Measurements from ENCODE around the gene POMT2.

Gene POMT2

DNA sequence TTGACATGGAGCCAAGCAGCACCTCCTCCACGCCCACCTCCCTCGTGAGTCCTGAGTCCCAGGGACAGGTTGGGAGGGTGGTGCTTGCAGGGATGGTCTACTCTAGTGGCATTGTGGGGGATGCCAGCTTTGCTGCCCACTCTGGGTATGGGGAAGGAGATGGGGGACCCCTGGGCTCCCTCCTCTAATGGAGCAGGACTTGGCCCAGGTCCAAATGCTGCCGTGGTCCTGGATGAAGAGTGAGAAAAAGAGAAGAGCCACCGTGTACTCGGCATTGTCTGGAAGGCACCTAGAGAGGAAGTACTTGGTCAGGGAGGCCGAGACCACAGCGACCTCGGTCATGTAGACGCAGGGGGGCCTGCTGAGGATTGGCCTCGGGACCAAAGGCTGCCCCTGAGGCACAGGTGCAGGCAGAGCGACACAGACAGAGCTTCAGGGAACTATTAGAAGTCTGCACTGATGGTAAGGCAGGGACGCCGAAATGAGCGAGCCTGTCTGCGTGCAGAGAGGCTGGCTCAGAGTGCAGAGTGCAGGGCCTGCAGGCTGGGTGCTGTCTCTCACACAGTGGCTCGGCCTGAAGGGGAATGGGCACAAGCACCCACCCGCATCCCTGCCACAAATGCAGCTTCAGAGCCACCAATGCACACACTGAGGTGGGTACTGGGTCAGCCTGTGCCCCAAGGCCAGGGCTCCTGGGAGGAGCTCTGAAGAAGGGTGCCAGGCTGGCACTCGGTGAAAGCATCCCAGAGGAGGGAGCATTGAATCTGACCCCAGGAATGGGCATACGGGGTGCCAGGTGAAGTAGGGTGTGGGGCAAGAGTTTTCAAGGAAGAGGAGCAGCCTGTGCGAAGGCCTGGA is 67.1 kb downstream of the POMT2 start:
- TF ChIP-seq SUZ12 (IDR thresholded peaks at IDR 0.05): no peak
- no peak for TF ChIP-seq ZNF384 (IDR thresholded peaks at IDR 0.05)
- TF ChIP-seq L3MBTL2 (conservative IDR thresholded peaks at IDR 0.05): no peak
- TF ChIP-seq FOXM1 (IDR thresholded peaks at IDR 0.05; ENCODE audit: borderline replicate concordance): no peak
- no peak for TF ChIP-seq FOXA1 (IDR thresholded peaks at IDR 0.05)
- no peak for TF ChIP-seq SP1 (IDR thresholded peaks at IDR 0.05)
- no peak for TF ChIP-seq FOXK2 (IDR thresholded peaks at IDR 0.05)
- TF ChIP-seq LEF1 (IDR thresholded peaks at IDR 0.05; ENCODE audit: borderline replicate concordance): no peak
- no peak for TF ChIP-seq ARNT (IDR thresholded peaks at IDR 0.05)
- no peak for TF ChIP-seq BHLHE40 (IDR thresholded peaks at IDR 0.05; ENCODE audit: borderline replicate concordance)
- no peak for TF ChIP-seq CTBP1 (IDR thresholded peaks at IDR 0.05; ENCODE audit: borderline replicate concordance)
- TF ChIP-seq TARDBP (IDR thresholded peaks at IDR 0.05): no peak
- no peak for TF ChIP-seq ELF4 (IDR thresholded peaks at IDR 0.05)
- TF ChIP-seq HDGF (IDR thresholded peaks at IDR 0.05; ENCODE audit: borderline replicate concordance): no peak
- TF ChIP-seq, protein P1, sequence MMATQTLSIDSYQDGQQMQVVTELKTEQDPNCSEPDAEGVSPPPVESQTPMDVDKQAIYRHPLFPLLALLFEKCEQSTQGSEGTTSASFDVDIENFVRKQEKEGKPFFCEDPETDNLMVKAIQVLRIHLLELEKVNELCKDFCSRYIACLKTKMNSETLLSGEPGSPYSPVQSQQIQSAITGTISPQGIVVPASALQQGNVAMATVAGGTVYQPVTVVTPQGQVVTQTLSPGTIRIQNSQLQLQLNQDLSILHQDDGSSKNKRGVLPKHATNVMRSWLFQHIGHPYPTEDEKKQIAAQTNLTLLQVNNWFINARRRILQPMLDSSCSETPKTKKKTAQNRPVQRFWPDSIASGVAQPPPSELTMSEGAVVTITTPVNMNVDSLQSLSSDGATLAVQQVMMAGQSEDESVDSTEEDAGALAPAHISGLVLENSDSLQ (IDR thresholded peaks at IDR 0.05): no peak
- TF ChIP-seq NFRKB (IDR thresholded peaks at IDR 0.05): no peak
- ChIA-PET CTCF (interaction anchor here (0.6 kb wide), 1 partner anchor 63 kb away, joined by 4 read pairs; no protein-coding TSS in a partner anchor), POLR2A (no interaction called here)
- DNase-seq (ENCODE audit: extremely low spot score): no peak

DNA sequence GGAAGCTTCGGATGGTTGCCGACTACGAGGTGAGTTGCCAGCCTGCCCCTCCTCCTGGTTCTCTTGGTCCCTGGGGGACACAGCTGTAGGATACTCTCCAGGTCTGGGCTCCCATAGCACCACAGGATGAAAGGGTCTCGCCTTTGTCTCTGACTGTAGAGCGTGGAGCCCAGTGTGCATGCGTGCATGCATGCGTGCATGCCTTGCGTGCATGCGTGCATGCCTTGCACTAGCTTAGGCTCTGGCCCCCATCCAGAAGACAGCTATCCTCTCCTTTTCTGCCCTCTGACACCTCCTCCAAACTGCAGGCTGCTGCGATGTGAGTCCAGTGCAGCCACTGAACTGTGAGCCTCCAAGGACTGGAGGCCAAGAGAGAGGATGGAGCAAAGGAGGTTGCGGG is 68.8 kb downstream of the POMT2 start:
- POLR2A ChIA-PET: no interaction called here

DNA sequence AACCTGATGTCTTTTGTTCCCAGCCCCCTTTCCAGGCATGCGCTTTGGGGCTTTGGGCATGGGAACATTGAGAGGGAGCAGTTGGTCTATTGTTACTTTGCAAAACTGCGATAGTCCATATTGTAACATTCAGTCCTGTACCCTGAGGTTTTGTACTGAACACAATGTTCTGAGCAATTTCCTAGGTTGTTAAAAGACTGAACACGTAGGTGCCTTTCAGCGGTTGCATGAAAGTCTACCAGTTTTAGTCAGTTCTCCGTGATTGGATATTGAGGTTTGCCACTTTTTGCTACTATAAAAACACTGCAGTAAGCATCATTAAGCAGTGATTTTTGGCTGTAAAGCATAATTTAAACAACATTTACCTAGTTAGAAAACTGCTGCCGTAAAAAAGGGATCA is 69.8 kb downstream of the POMT2 start:
- ChIA-PET POLR2A (no interaction called here), CTCF (no interaction called here)
- no peak for TF ChIP-seq ELF4 (IDR thresholded peaks at IDR 0.05)
- no peak for TF ChIP-seq ARNT (IDR thresholded peaks at IDR 0.05)
- no peak for TF ChIP-seq L3MBTL2 (conservative IDR thresholded peaks at IDR 0.05)
- TF ChIP-seq LEF1 (IDR thresholded peaks at IDR 0.05; ENCODE audit: borderline replicate concordance): no peak
- no peak for TF ChIP-seq NFRKB (IDR thresholded peaks at IDR 0.05)
- TF ChIP-seq TARDBP (IDR thresholded peaks at IDR 0.05): no peak
- no peak for TF ChIP-seq BHLHE40 (IDR thresholded peaks at IDR 0.05; ENCODE audit: borderline replicate concordance)
- TF ChIP-seq FOXK2 (IDR thresholded peaks at IDR 0.05): no peak
- TF ChIP-seq FOXM1 (IDR thresholded peaks at IDR 0.05; ENCODE audit: borderline replicate concordance): no peak
- no peak for TF ChIP-seq SP1 (IDR thresholded peaks at IDR 0.05)
- no peak for TF ChIP-seq ZNF384 (IDR thresholded peaks at IDR 0.05)
- DNase-seq (ENCODE audit: extremely low spot score): no peak

More for the DNA sequence above, 68.8 kb downstream of the POMT2 start:
- TF ChIP-seq FOXK2 (IDR thresholded peaks at IDR 0.05) (no peak), HDGF (IDR thresholded peaks at IDR 0.05; ENCODE audit: borderline replicate concordance) (no peak), ARNT (IDR thresholded peaks at IDR 0.05) (no peak), L3MBTL2 (conservative IDR thresholded peaks at IDR 0.05) (no peak), ELF4 (IDR thresholded peaks at IDR 0.05) (no peak), TARDBP (IDR thresholded peaks at IDR 0.05) (no peak), LEF1 (IDR thresholded peaks at IDR 0.05; ENCODE audit: borderline replicate concordance) (no peak), FOXM1 (IDR thresholded peaks at IDR 0.05; ENCODE audit: borderline replicate concordance) (no peak), BHLHE40 (IDR thresholded peaks at IDR 0.05; ENCODE audit: borderline replicate concordance) (no peak), ZNF384 (IDR thresholded peaks at IDR 0.05) (no peak), SUZ12 (IDR thresholded peaks at IDR 0.05) (no peak), NFRKB (IDR thresholded peaks at IDR 0.05) (no peak), SP1 (IDR thresholded peaks at IDR 0.05) (no peak), CTBP1 (IDR thresholded peaks at IDR 0.05; ENCODE audit: borderline replicate concordance) (no peak), FOXA1 (IDR thresholded peaks at IDR 0.05) (no peak)
- TF ChIP-seq, protein P1 (IDR thresholded peaks at IDR 0.05): no peak
- no peak for DNase-seq (ENCODE audit: extremely low spot score)
- CTCF ChIA-PET: no interaction called here

DNA sequence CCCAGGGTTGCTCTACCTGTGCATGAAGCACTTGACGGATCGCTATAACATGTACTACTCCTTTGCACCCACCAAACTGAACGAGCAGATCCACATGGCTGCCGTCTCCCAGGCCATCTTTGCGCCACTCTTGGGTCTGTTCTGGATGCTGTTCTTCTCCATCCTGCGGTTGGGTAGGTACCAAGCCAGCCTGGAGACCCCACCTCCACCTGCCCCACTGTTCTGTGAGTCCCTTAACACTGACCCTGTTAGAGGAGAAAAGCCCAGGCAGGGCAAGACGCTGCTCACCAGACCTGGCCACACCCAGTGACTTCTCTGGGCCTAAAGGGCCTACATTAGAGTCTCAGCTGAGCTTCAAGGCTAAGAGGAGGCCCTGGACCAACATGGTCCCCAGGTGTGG is 71.4 kb downstream of the POMT2 start:
- POLR2A ChIA-PET: no interaction called here
- CTCF ChIA-PET: no interaction called here
- no peak for TF ChIP-seq L3MBTL2 (conservative IDR thresholded peaks at IDR 0.05)
- TF ChIP-seq FOXK2 (IDR thresholded peaks at IDR 0.05): no peak
- TF ChIP-seq FOXM1 (IDR thresholded peaks at IDR 0.05; ENCODE audit: borderline replicate concordance): no peak
- TF ChIP-seq SP1 (IDR thresholded peaks at IDR 0.05): no peak
- no peak for DNase-seq (ENCODE audit: extremely low spot score)

DNA sequence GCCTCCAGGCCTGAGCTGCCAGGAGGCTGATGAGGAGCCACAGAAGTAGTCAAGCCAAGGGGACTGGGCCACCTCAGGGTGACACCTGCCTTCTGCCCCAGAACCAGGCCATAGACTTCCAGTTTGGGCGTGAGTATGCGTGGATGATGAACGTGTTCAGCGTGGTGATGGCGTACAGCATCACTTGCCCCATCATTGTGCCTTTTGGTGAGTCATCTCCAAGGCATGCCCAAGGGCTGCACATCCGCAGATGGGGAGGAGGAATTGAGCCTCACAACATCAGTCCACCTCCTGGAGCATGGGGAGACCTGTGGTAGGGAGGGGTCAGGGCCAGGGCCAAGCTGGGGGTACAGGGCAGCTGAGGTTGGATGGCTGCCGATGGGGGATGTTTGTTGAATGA is 72.0 kb downstream of the POMT2 start:
- POLR2A ChIA-PET: no interaction called here
- TF ChIP-seq ELF4 (IDR thresholded peaks at IDR 0.05): no peak
- TF ChIP-seq SP1 (IDR thresholded peaks at IDR 0.05): no peak
- no peak for TF ChIP-seq FOXK2 (IDR thresholded peaks at IDR 0.05)
- no peak for TF ChIP-seq FOXA1 (IDR thresholded peaks at IDR 0.05)
- no peak for TF ChIP-seq LEF1 (IDR thresholded peaks at IDR 0.05; ENCODE audit: borderline replicate concordance)
- no peak for TF ChIP-seq L3MBTL2 (conservative IDR thresholded peaks at IDR 0.05)
- no peak for TF ChIP-seq HDGF (IDR thresholded peaks at IDR 0.05; ENCODE audit: borderline replicate concordance)
- TF ChIP-seq SUZ12 (IDR thresholded peaks at IDR 0.05): no peak
- TF ChIP-seq ZNF384 (IDR thresholded peaks at IDR 0.05): no peak
- no peak for TF ChIP-seq TARDBP (IDR thresholded peaks at IDR 0.05)
- no peak for TF ChIP-seq CTBP1 (IDR thresholded peaks at IDR 0.05; ENCODE audit: borderline replicate concordance)
- TF ChIP-seq ARNT (IDR thresholded peaks at IDR 0.05): no peak
- CTCF ChIA-PET: no interaction called here
- DNase-seq (ENCODE audit: extremely low spot score): no peak

DNA sequence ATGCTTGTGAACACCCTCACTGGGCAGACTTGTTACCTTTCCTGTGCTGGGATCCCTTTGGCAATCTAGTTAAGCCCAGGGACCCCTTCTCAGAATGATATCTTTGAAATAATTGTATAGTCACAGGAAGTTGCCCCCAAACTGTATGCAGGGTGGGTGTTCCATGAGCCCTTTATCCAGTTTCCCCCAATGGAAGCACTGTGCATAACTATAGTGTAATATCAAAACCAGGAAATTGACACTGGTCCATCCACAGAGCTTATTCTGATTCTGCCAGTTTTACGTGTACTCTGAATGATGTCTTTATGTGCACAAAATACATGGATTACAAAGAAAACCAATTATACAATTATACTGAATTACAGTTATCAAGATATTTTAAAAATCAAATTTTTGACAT is 73.9 kb downstream of the POMT2 start:
- no peak for TF ChIP-seq FOXK2 (IDR thresholded peaks at IDR 0.05)
- TF ChIP-seq LEF1 (IDR thresholded peaks at IDR 0.05; ENCODE audit: borderline replicate concordance): no peak
- no peak for TF ChIP-seq FOXA1 (IDR thresholded peaks at IDR 0.05)
- TF ChIP-seq FOXM1 (IDR thresholded peaks at IDR 0.05; ENCODE audit: borderline replicate concordance): no peak
- DNase-seq (ENCODE audit: extremely low spot score): no peak
- POLR2A ChIA-PET: no interaction called here
- CTCF ChIA-PET: no interaction called here

All from HEK293T (cell line).